Activated T-cell treated with anti-CD3 and anti-CD28 coated beads, Interleukin-2, amount 50 U/mL, for 72 hours (primary cell): ENCODE data around the gene E2F2. TPM values are rescaled to one million over a fixed set of nuclear protein-coding genes. Genes with fewer than 3 reads are reported as not detected.

Experiments
- ATAC-seq, 2 donors: fragments of 150-1000 bp; cut with Tn5 transposase; replicated peaks in 1 of 2; 2 replicates each; pipeline ENCODE4 v1.10.0; 2021; ENCODE audit warnings: moderate library complexity in 2 of 2, mild to moderate bottlenecking in 1 of 2
- DNase-seq, 2 donors: peaks; one replicate each; pipeline ENCODE4 v3.0.0; 2021 to 2022; ENCODE audit warnings: mixed read lengths in 1 of 2
- H3K27ac Mint-ChIP-seq: one replicate; pipeline ENCODE4 v1.8.0; 2022; ENCODE audit warnings: mild to moderate bottlenecking, moderate library complexity, mixed read lengths
- H3K27me3 Mint-ChIP-seq: one replicate; pipeline ENCODE4 v1.8.0; 2022; ENCODE audit warnings: low read depth, mixed read lengths
- H3K36me3 Mint-ChIP-seq, 2 donors: one replicate each; pipeline ENCODE4 v1.8.0; 2022; ENCODE audit warnings: mixed read lengths in 2 of 2, mild to moderate bottlenecking in 1 of 2; ENCODE audit not compliant: insufficient read depth in 2 of 2
- H3K4me1 Mint-ChIP-seq: one replicate; pipeline ENCODE4 v1.8.0; 2022; ENCODE audit warnings: low read depth, mixed read lengths
- H3K4me3 Mint-ChIP-seq, 2 donors: one replicate each; pipeline ENCODE4 v1.8.0; 2022; ENCODE audit warnings: mild to moderate bottlenecking in 2 of 2, mixed read lengths in 2 of 2, moderate library complexity in 2 of 2
- H3K9me3 Mint-ChIP-seq, 2 donors: one replicate each; pipeline ENCODE4 v1.8.0; 2022; ENCODE audit warnings: mixed read lengths in 2 of 2
- total RNA-seq, 2 donors: library from RNA; stranded (reverse); gene quantifications; one replicate each; pipeline ENCODE4 v1.2.3, GENCODE V29; 2022

E2F2 gene
- total RNA-seq, 2 donors from 2014 or later: 19.9 to 24.7 TPM

- H3K4me1 Mint-ChIP-seq: peaks cover 9% of the 10 kb centered on the region
Observed at GRCh38 chr1:23460519-23460918, 70.5 kb downstream of the E2F2 start.

GRCh38 chr1:23459338-23459757 is 71.7 kb downstream of the E2F2 start:
- Mint-ChIP-seq H3K27ac (no peak overlapping the region), H3K36me3 (no peaks in the 10 kb centered on the region), H3K9me3 (no peaks in the 10 kb centered on the region), H3K27me3 (peaks cover 12% of the 10 kb centered on the region), H3K4me3 (no peak overlapping the region), H3K4me1 (peaks cover 11% of the 10 kb centered on the region)
- DNase-seq: no peak
- ATAC-seq: no peak

More at GRCh38 chr1:23460519-23460918, 70.5 kb downstream of the E2F2 start:
- no peaks in the 10 kb centered on the region for H3K9me3 Mint-ChIP-seq
- no peak for DNase-seq
- H3K4me3 Mint-ChIP-seq: no peak overlapping the region
- no peaks in the 10 kb centered on the region for H3K36me3 Mint-ChIP-seq
- H3K27ac Mint-ChIP-seq: no peak overlapping the region
- ATAC-seq: no peak
- H3K27me3 Mint-ChIP-seq: peaks cover 12% of the 10 kb centered on the region

Other genes starting within 250 kb of the E2F2 start
- 100 to 1,000 TPM; 127 TPM for gene HNRNPR, start 186.9 kb downstream of the E2F2 start, total RNA-seq
- gene ZNF436, start 161.4 kb downstream of the E2F2 start, total RNA-seq: 1 to 10 TPM; 8.7 to 8.8 TPM
- gene TCEA3, start 106.5 kb downstream of the E2F2 start, total RNA-seq: 1 to 10 TPM; 4.7 to 6.1 TPM
- gene ASAP3, start 47.1 kb downstream of the E2F2 start, total RNA-seq: 1 to 10 TPM in 1 of 2 donors, under 1 TPM in 1; 0.51 to 1.0 TPM
- gene ID3, start 28.3 kb upstream of the E2F2 start, total RNA-seq: 10 to 100 TPM; 32.3 to 37.2 TPM
- gene RPL11, start 160.6 kb upstream of the E2F2 start, total RNA-seq: 1,000 to 10,000 TPM; 1,532 to 1,644 TPM
- gene ELOA, start 212.2 kb upstream of the E2F2 start, total RNA-seq: 10 to 100 TPM; 32.4 to 34.1 TPM
- 100 to 1,000 TPM in 1 of 2 donors, 10 to 100 TPM in 1; 83.2 to 107 TPM for gene PITHD1, start 247.2 kb upstream of the E2F2 start, total RNA-seq